NT2/D1 (cell line): ENCODE measurements around the gene AP1S2.

ENCODE experiments used
- SUZ12 ChIP-seq: IDR thresholded peaks from 2 replicates; pipeline ENCODE4 v1.6.1; 2011; ENCODE audit not compliant: insufficient read length, insufficient read depth; ENCODE audit errors: extremely low read depth
- YY1 ChIP-seq: IDR thresholded peaks from 2 replicates; pipeline ENCODE4 v1.6.1; 2011; ENCODE audit not compliant: insufficient read length, insufficient read depth
- ZNF274 ChIP-seq: IDR thresholded peaks from 2 replicates; pipeline ENCODE4 v1.6.1; 2011; ENCODE audit warnings: mild to moderate bottlenecking, low read depth, low read length

DNA sequence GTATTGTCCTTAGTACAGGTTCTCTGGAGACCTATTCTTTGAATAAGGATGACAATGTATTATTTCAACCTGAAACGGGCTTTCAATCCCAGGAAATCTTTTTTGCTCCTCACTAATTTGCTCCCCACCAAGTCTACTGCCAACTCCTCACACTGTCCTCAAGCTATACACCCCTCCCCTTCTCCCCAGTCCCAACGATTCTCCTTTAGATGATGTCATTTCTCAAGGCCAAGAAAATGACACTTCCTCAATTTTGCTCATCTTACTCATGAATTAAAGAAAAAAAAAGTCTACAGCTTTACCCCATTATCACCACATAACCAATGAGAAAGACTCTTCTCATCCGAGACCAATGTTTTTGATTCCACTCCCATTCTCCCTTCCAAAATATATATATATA lies 20.6 kb downstream of the AP1S2 start:
- no peak for TF ChIP-seq YY1
- TF ChIP-seq ZNF274 = no peak
- TF ChIP-seq SUZ12 = no peak
